HG03066 (cell line): ENCODE results near the gene TATDN2.
"Not testable (repeated sequence)": the region's sequence is repeated elsewhere in the genome, so short reads cannot be mapped to it uniquely, and the experiment has no call there.

ENCODE experiments used
- ATAC-seq: cut with Tn5 transposase; IDR thresholded peaks from one replicate; pipeline ENCODE4 v1.9.1; 2021; ENCODE audit warnings: low read depth; ENCODE audit not compliant: unreplicated experiment

The TATDN2 gene

DNA sequence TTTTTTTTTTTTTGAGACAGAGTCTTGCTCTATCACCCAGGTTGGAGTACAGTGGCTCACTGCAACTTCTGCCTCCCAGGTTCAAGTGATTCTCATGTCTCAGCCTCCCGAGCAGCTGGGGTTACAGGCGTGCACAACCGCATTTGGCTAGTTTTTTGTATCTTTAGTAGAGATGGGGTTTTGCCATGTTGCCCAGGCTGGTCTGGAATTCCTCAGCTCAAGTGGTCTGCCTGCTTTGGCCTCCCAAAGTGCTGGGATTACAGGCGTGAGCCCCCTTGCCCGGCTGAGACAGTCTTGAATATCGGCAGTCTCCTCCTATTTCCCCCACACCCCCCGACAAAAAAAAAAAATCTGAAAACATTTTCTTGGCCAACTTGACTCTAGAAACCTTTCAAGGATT is 18.7 kb downstream of the TATDN2 start:
- not testable (repeated sequence) for ATAC-seq

GRCh38 chr3:10268116-10268515 is 19.9 kb downstream of the TATDN2 start:
- no peak for ATAC-seq

- no peak for ATAC-seq
Observed at GRCh38 chr3:10268930-10269329, 20.7 kb downstream of the TATDN2 start.

- no peak for ATAC-seq
Observed at GRCh38 chr3:10269443-10269842, 21.2 kb downstream of the TATDN2 start.

- not testable (repeated sequence) for ATAC-seq
Observed at GRCh38 chr3:10272476-10272875, 24.2 kb downstream of the TATDN2 start.

GRCh38 chr3:10272977-10273376 is 24.7 kb downstream of the TATDN2 start:
- no peak for ATAC-seq

DNA sequence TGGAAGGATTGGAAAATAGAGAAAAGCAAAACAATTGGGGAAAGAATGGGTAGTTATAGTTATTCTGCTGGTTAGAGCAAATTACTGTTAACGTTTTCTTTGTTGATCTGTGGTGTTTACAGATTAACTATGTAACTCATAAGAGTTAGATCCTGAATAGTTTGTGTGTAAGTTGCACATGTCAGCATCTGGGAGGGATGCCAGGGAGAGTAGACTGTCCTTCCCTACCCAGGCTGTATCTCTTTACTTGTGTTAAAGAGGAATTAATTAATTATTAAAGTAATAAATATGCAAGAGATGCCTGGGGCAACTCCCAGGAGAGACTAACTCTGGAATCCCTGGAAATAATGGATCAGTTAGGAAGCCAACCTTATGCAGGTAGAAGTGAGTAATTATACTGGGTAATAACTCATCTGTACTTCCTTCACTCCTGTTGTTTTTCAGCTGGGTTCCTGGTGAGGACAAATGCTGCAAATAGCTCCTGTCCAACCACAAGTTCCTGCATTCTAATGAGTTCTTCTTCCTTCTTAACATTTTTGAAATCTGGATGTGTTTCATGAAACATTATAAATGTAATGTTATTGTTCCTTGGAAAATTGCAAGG is 25.5 kb downstream of the TATDN2 start:
- ATAC-seq: no peak

DNA sequence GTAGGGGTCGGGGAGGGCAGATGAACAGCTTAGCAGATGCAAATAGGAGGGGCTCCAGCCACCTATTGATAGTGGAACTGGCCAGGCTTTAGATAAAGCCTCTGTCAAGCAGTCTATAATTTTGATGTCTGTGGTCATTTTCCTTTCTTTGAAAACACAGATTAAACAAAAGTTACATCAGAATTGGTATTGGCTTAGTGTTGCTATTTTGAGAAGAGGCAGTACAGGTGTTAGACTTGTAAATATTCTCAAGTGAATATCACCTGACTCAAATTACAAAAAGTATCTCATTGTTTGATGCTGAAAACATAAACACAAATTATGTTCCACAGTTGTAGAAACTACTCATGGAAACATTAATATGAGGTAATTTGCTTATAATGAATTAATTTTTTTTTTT is 26.3 kb downstream of the TATDN2 start:
- ATAC-seq: no peak

- ATAC-seq: no peak
Observed at GRCh38 chr3:10277115-10277625, 28.9 kb downstream of the TATDN2 start.

DNA sequence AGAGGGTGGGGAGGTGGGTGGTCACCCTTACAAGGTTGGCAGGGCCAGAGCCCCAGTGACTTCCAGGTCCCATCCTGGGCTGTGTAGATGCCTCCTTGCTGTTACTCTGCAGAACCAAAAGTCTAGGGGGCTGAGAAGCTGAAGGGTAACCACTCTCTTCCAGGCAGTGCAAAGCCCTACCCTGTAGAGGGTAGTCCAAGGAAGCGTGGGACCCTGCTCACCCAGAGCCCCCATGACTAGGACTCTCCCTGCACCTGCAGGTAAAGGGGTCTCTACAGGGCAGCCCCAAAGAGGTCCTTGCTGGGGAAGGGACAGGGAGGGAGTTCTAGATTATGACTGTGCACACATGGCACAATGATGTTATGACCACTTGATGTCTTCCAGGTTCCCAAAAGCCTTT is 30.2 kb downstream of the TATDN2 start:
- ATAC-seq: no peak

GRCh38 chr3:10279384-10280176 is 31.3 kb downstream of the TATDN2 start:
- ATAC-seq: no peak

DNA sequence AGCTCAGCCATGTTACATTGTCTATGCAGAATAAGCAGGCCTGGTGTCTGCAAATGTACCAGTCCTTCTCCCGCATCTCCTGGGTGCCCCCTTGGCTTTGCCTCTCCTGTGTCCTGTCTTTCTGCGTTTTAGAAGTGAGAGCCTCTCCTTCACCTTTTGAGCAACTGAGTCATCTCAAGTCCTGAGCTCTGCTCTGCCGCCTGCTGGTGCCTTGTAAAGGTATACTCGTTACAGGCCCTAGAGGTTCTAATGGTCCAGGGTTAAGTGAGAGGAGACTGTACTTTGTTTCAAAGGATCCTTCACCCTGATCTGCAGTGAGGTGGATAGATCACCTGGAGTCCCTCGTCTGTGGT is 31.9 kb downstream of the TATDN2 start:
- ATAC-seq: no peak

- ATAC-seq: no peak
Observed at GRCh38 chr3:10280571-10280970, 32.3 kb downstream of the TATDN2 start.

DNA sequence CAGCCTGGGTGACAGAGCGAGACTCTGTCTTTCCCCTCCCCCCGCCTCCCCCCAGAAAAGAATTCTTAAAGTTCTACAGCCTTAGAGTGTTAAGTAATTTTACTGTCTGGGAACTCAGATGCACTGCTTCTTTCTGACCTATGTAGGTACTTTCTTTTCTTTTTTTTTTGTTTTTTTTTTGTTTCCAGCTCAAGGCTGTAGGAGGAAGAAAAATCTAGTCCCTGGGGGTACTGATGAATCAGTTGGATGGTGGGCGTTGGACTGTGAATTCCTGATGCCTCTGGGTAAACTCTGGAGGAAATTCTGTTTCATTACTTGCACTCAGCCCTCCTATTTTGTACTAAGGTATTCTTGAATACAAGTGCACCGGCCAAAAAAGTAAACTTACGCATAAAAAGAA is 33.7 kb downstream of the TATDN2 start:
- no peak for ATAC-seq

- no peak for ATAC-seq
Observed at GRCh38 chr3:10283638-10284037, 35.4 kb downstream of the TATDN2 start.

- ATAC-seq: no peak
Observed at GRCh38 chr3:10284496-10284895, 36.2 kb downstream of the TATDN2 start.

GRCh38 chr3:10285272-10286132 is 37.2 kb downstream of the TATDN2 start:
- ATAC-seq: no peak

GRCh38 chr3:10286133-10286524 is 37.9 kb downstream of the TATDN2 start:
- ATAC-seq: no peak

DNA sequence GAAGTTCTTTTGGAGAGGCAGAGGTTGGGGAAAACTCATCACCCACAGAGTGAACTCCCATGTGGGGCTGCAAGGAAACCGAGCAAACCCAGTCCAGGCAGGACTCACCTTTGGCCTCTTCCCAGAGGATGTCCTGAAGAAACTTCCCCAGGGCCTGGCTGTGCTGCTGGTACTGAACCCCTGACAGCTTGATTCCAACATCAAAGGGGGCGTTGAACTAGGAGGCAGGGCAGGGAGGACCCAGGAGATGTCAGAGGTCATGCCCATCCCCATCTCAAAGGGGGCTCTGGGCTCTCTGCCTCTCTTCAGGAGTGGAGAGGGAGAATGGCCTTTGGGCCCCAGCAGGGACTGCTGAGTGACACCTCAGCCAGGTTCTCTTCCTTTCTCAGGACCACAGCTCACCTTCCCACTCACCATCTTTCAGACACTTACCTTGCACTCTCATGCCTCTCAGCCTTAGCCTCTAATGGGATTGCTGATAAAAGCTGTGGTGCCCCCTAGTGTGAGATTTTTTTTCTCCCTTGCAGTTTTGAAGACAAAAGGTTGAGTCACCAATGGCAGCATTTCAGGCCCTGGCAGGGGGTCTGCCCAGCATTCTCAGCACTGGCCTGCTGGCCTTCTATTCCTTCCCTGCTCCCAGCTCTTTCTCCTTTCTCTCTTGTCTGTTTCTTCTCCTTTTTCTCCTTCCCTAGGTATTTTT is 38.5 kb downstream of the TATDN2 start:
- ATAC-seq: no peak

GRCh38 chr3:10287936-10288574 is 39.8 kb downstream of the TATDN2 start:
- ATAC-seq: no peak
